Transverse colon (tissue), 4 donors: ENCODE measurements around the gene DPPA2. TPM values are rescaled to one million over a fixed set of nuclear protein-coding genes. Genes with fewer than 3 reads are reported as not detected.

Experiments
- DNase-seq: peaks from one replicate; pipeline ENCODE4 v3.0.0-alpha.2; 2019
- H3K27ac ChIP-seq, 4 donors: fragments of 200-600 bp; sonication (generic); 2 replicates each; pipeline ENCODE4 v1.5.1; 2016 to 2018; ENCODE audit warnings: inconsistent platforms in 4 of 4
- H3K27me3 ChIP-seq: fragments of 200-600 bp; sonication (generic); 2 replicates; pipeline ENCODE4 v1.5.1; 2017; ENCODE audit warnings: inconsistent platforms
- H3K36me3 ChIP-seq, 4 donors: fragments of 200-600 bp; sonication (generic); 2 replicates each; pipeline ENCODE4 v1.5.1; 2017 to 2019; ENCODE audit warnings: inconsistent platforms in 4 of 4
- H3K4me1 ChIP-seq, 4 donors: fragments of 200-600 bp; sonication (generic); 2 replicates each; pipeline ENCODE4 v1.5.1; 2017 to 2020; ENCODE audit warnings: inconsistent platforms in 4 of 4
- H3K4me3 ChIP-seq, 4 donors: fragments of 200-600 bp; sonication (generic); 1 replicate in 1 of 4; 2 replicates in 3 of 4; pipeline versions ENCODE4 v1.5.1 to v1.6.1; 2017 to 2019; ENCODE audit warnings: inconsistent platforms in 4 of 4
- H3K9me3 ChIP-seq, 2 donors: fragments of 200-600 bp; sonication (generic); 2 replicates each; pipeline ENCODE4 v1.5.1; 2017 to 2019; ENCODE audit warnings: inconsistent platforms in 2 of 2
- EP300 ChIP-seq: sonication (generic); formaldehyde crosslinking; IDR thresholded peaks from one replicate; pipeline ENCODE4 v1.6.1; 2017; ENCODE audit warnings: antibody characterized with exemption, low read depth
- POLR2A ChIP-seq: fragments of 450-650 bp; IDR thresholded peaks from one replicate; pipeline ENCODE4 v1.6.1; 2016; ENCODE audit warnings: antibody characterized with exemption, mild to moderate bottlenecking, moderate library complexity
- POLR2AphosphoS5 ChIP-seq, 3 donors: sonication (generic); formaldehyde crosslinking; IDR thresholded peaks; one replicate each; pipeline ENCODE4 v1.6.1; 2016; ENCODE audit warnings: antibody characterized with exemption in 3 of 3
- WGBS, 2 donors: methylation state at CpG; one replicate each; pipeline ENCODE4 v1.1.5; 2018; ENCODE audit warnings: low coverage in 1 of 2; 5-methylcytosine and 5-hydroxymethylcytosine counted together
- in situ Hi-C, 4 donors: fragments of 200-750 bp; cut with MboI; loops; one replicate each; pipeline versions ENCODE4 v1.15.0 to v1.15.1; 2017; ENCODE audit warnings: low sequenced_read_pairs in 3 of 4, low pct_ligation_motif_present in 1 of 4, low pct_unique_long_range_greater_than_20kb in 1 of 4
- intact Hi-C: fragments of 100-400 bp; cut with DNase I; formaldehyde crosslinking; loops from one replicate; pipeline ENCODE4 v1.15.1; 2023; ENCODE audit warnings: low total_unique reads
- total RNA-seq, 4 donors: library from RNA; depleted of rRNA; stranded (reverse); fragments of >200 nt; gene quantifications; one replicate each; pipeline ENCODE4 v1.1.0, GENCODE V29; 2016
- TF ChIP-seq, protein P1 (sequence below), 5 experiments: fragments of 200-600 bp in 3 of 5; fragments of 450-650 bp in 2 of 5; sonication (generic) in 3 of 5; IDR thresholded peaks; 1 replicate in 2 of 5; 2 replicates in 3 of 5; pipeline ENCODE4 v1.5.1; 2016 to 2017; ENCODE audit warnings: antibody characterized with exemption in 5 of 5, inconsistent platforms in 3 of 5, mild to moderate bottlenecking in 2 of 5, moderate library complexity in 1 of 5

The DPPA2 gene
- total RNA-seq, 4 donors from 2014 or later: not detected

DNA sequence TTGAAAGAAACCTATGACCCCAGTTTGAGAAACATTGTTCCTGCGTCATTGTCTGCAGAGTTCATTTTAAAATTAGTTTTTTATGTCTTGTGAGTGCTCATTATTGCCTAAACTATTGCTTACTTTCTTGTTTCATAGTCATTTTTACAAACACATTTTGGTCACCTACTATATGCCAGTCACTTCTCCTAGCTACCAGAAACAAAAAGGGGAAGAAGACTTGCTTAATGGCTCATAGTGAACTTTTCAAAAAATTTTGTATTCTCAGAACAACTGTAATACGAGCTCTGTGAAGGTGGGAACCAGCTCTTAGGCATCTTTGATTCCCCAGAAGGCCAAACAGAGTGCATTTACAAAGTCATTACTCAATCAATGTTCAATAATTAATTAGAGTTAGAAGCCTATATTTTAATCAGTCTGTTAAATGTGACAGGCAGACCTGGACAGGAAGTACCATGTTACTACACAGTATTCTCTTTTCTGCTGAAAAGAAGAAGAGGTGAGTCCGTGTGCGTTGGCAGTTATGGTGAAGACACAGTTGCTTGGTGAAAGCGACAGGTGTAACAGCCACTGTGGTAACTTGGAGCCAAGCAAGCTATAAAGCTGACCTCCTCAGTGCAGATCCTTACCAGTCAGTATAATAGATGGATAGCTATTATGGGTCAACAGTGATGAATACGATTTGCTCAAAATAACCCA lies 46.6 kb downstream of the DPPA2 start:
- no peak for TF ChIP-seq POLR2A
- TF ChIP-seq POLR2AphosphoS5 (IDR thresholded peaks at IDR 0.05): no peak
- TF ChIP-seq, protein P1, sequence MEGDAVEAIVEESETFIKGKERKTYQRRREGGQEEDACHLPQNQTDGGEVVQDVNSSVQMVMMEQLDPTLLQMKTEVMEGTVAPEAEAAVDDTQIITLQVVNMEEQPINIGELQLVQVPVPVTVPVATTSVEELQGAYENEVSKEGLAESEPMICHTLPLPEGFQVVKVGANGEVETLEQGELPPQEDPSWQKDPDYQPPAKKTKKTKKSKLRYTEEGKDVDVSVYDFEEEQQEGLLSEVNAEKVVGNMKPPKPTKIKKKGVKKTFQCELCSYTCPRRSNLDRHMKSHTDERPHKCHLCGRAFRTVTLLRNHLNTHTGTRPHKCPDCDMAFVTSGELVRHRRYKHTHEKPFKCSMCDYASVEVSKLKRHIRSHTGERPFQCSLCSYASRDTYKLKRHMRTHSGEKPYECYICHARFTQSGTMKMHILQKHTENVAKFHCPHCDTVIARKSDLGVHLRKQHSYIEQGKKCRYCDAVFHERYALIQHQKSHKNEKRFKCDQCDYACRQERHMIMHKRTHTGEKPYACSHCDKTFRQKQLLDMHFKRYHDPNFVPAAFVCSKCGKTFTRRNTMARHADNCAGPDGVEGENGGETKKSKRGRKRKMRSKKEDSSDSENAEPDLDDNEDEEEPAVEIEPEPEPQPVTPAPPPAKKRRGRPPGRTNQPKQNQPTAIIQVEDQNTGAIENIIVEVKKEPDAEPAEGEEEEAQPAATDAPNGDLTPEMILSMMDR (IDR thresholded peaks at IDR 0.05): no peak
- no peak for TF ChIP-seq EP300

DNA sequence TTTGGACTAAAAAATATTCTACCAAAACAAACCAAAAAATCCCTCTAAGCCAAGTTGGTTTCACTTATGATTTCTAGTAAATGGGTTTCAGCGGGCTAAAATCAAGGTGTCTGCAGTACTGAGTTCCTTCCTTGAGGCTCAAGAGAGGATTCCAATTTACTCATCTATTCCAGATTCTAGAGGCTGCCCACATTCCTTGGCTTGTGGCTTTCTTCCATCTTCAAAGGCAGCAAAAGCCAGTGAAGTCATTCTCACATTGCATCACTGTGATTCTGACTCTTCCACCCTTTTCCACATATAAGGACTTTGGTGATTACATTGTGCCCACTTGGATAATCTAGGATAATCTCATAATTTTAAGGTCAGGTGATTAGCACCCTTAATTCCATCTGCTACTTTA lies 48.1 kb downstream of the DPPA2 start:
- H3K36me3 ChIP-seq: no peaks in the 10 kb centered on the region
- no peaks in the 10 kb centered on the region for H3K9me3 ChIP-seq
- DNase-seq: no peak
- H3K4me1 ChIP-seq: no peaks in the 10 kb centered on the region
- in situ Hi-C loops: no loop called here
- H3K27ac ChIP-seq: no peak overlapping the region
- no peaks in the 10 kb centered on the region for H3K27me3 ChIP-seq
- 75 to 97% methylated on average over 1 of the region's 1 CpG for WGBS, 2 donors
- TF ChIP-seq POLR2A (no peak), EP300 (no peak), POLR2AphosphoS5 (IDR thresholded peaks at IDR 0.05) (no peak)
- TF ChIP-seq, protein P1 (IDR thresholded peaks at IDR 0.05): no peak
- no peak overlapping the region for H3K4me3 ChIP-seq
- intact Hi-C loops: no loop called here

More for the DNA sequence above, 46.6 kb downstream of the DPPA2 start:
- H3K4me3 ChIP-seq: no peak overlapping the region
- 83 to 90% methylated on average over 5 to 6 of the region's 6 CpGs for WGBS, 2 donors
- H3K27me3 ChIP-seq: no peaks in the 10 kb centered on the region
- H3K9me3 ChIP-seq: no peaks in the 10 kb centered on the region
- intact Hi-C loops (no loop called here), in situ Hi-C loops (no loop called here)
- no peaks in the 10 kb centered on the region for H3K36me3 ChIP-seq
- no peak overlapping the region for H3K27ac ChIP-seq
- no peaks in the 10 kb centered on the region for H3K4me1 ChIP-seq
- no peak for DNase-seq

DNA sequence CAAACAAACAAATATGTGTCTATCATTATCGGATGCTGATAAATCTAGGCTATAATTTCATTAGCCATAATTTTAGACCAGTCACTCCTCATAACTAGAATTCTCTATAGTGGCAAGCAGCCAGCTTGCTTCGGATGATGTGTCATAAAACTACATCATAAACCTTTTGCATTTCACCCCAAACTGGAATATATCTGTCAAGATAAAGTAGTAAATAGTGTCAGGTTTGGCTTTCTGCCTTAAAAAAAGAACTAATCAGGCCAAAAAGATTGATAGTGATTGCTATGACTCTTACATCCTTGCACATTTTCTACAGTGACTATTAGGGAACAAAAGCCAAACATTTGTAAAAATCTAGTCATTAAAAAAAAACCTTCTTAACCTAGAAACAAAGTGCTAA lies 51.0 kb downstream of the DPPA2 start:
- H3K4me3 ChIP-seq: no peak overlapping the region
- no peak for TF ChIP-seq POLR2AphosphoS5 (IDR thresholded peaks at IDR 0.05)
- TF ChIP-seq POLR2A: no peak
- TF ChIP-seq EP300: no peak
- H3K9me3 ChIP-seq: no peaks in the 10 kb centered on the region
- DNase-seq: no peak
- no peaks in the 10 kb centered on the region for H3K36me3 ChIP-seq
- intact Hi-C loops (no loop called here), in situ Hi-C loops (no loop called here)
- WGBS, 2 donors: 17 to 28% methylated on average over 2 of the region's 2 CpGs
- no peaks in the 10 kb centered on the region for H3K27me3 ChIP-seq
- H3K4me1 ChIP-seq: no peaks in the 10 kb centered on the region
- H3K27ac ChIP-seq: no peak overlapping the region

DNA sequence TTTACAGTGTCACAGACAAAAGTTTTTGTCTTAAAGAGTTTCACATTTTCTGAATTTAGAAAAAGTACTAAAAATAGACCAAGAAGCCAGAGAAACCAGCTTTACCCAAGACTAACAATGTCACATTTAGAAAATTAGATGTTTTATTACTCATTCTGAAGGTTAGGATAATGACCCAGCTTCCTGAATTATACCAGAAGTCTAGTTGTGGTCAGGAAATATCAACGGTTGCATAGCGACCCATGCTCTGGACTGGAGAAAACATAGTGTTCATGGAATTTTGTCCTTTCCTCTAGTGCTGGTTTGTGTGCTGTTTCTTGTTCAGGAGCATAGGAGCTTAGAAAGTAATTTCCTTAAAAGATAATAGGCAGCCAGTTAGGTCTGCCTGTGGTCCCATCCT lies 59.0 kb downstream of the DPPA2 start:
- Histone ChIP-seq H3K9me3 (no peaks in the 10 kb centered on the region), H3K27ac (no peak overlapping the region), H3K4me1 (no peaks in the 10 kb centered on the region), H3K36me3 (no peaks in the 10 kb centered on the region), H3K4me3 (no peak overlapping the region), H3K27me3 (no peaks in the 10 kb centered on the region)
- DNase-seq: no peak
- intact Hi-C loops: no loop called here
- in situ Hi-C loops: no loop called here
- TF ChIP-seq POLR2A (no peak), POLR2AphosphoS5 (IDR thresholded peaks at IDR 0.05) (no peak), EP300 (no peak)
- TF ChIP-seq, protein P1 (IDR thresholded peaks at IDR 0.05): no peak
- 24 to 34% methylated on average over 2 of the region's 2 CpGs for WGBS, 2 donors

DNA sequence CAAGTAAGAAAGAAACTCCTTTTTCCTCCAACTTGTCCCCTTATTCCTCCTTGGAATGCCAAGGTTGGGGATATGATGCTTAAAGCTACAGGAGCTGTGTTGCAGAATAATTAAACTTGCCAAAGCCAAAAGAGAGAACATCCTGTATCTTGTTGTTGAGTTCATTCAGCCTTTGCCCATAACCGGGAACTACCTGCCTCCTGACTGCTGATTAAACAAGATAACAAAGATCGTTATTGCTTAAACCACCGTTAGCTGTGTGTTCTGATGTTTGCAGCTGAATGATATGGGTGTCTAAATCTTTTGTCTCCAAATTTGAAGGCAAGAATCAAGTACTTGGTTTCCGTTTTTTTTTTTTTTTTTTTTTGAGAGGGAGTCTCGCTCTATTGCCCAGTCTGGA lies 61.5 kb downstream of the DPPA2 start:
- 35 to 50% methylated on average over 3 to 5 of the region's 5 CpGs for WGBS, 2 donors

More for the DNA sequence above, 61.5 kb downstream of the DPPA2 start:
- in situ Hi-C loops (no loop called here), intact Hi-C loops (no loop called here)
- Histone ChIP-seq H3K27ac (no peak overlapping the region), H3K4me3 (no peak overlapping the region), H3K27me3 (no peaks in the 10 kb centered on the region), H3K9me3 (no peaks in the 10 kb centered on the region), H3K4me1 (no peaks in the 10 kb centered on the region), H3K36me3 (no peaks in the 10 kb centered on the region)
- TF ChIP-seq POLR2AphosphoS5 (IDR thresholded peaks at IDR 0.05): no peak
- no peak for DNase-seq
